Activated CD8-positive, alpha-beta T cell treated with anti-CD3 and anti-CD28 coated beads for 36 hours (primary cell): ENCODE data around the gene CNIH3. TPM values are rescaled to one million over a fixed set of nuclear protein-coding genes. Genes with fewer than 3 reads are reported as not detected.

Experiments used
- ATAC-seq: fragments of 200-7000 bp; cut with Tn5 transposase; one replicate; pipeline ENCODE4 v1.10.0; 2021; ENCODE audit warnings: mild to moderate bottlenecking, moderate library complexity
- CTCF ChIA-PET: fragments of 350-600 bp; sonication (Branson Sonifier 250); formaldehyde crosslinking; loops from one replicate; lab custom pipeline; 2021; ENCODE audit warnings: antibody characterized with exemption; lab: Charles Lee
- POLR2A ChIA-PET: fragments of 350-600 bp; sonication (Branson Sonifier 250); formaldehyde crosslinking; loops from one replicate; lab custom pipeline; 2021; ENCODE audit warnings: antibody characterized with exemption; lab: Charles Lee
- DNase-seq: peaks from one replicate; pipeline ENCODE4 v3.0.0-alpha.2; 2020
- H3K27ac Mint-ChIP-seq: one replicate; pipeline ENCODE4 v1.8.0; 2021; ENCODE audit warnings: mild to moderate bottlenecking, mixed read lengths
- H3K27me3 Mint-ChIP-seq: one replicate; pipeline ENCODE4 v1.8.0; 2021; ENCODE audit warnings: mixed read lengths
- H3K36me3 Mint-ChIP-seq: one replicate; pipeline ENCODE4 v1.8.0; 2021; ENCODE audit warnings: low read depth, mixed read lengths
- H3K4me1 Mint-ChIP-seq: one replicate; pipeline ENCODE4 v1.8.0; 2021; ENCODE audit warnings: low read depth, mixed read lengths
- H3K4me3 Mint-ChIP-seq: one replicate; pipeline ENCODE4 v1.8.0; 2021; ENCODE audit warnings: mild to moderate bottlenecking, moderate library complexity, mixed read lengths
- H3K9me3 Mint-ChIP-seq: one replicate; pipeline ENCODE4 v1.8.0; 2021; ENCODE audit warnings: mixed read lengths
- intact Hi-C: fragments of 100-400 bp; cut with micrococcal nuclease; formaldehyde crosslinking; loops from one replicate; pipeline ENCODE4 v1.10.0; 2022
- total RNA-seq, 2 experiments: library from RNA; stranded (reverse); gene quantifications; one replicate each; pipeline ENCODE4 v1.2.3, GENCODE V29; 2021
- TF ChIP-seq, protein P1 (sequence below): fragments of 200-600 bp; IDR thresholded peaks from one replicate; pipeline ENCODE4 v1.8.0; 2022; ENCODE audit warnings: antibody characterized with exemption, mild to moderate bottlenecking

Gene CNIH3
- total RNA-seq, 2 experiments from 2014 or later, result 1.6 to 2.1 TPM

DNA sequence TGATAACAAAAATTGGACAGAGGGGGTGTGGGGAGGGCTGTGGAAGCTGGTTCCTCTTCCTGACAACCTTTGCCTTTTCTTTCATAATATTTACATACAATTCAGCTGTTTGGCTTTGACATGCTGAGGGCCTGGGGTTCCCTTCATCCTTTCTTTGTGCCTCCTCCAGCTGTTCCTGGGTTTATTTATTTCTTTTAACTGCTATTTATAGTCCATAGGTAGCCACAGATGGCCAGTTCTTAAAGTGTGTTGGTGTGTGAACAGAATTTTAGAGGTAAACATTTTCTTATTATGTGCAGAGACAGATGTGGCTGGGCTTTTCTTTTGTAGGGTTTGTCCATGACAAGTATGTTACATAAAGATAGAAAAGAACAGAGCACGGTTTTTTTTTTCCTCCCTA lies 34.1 kb upstream of the CNIH3 start:
- TF ChIP-seq, protein P1, sequence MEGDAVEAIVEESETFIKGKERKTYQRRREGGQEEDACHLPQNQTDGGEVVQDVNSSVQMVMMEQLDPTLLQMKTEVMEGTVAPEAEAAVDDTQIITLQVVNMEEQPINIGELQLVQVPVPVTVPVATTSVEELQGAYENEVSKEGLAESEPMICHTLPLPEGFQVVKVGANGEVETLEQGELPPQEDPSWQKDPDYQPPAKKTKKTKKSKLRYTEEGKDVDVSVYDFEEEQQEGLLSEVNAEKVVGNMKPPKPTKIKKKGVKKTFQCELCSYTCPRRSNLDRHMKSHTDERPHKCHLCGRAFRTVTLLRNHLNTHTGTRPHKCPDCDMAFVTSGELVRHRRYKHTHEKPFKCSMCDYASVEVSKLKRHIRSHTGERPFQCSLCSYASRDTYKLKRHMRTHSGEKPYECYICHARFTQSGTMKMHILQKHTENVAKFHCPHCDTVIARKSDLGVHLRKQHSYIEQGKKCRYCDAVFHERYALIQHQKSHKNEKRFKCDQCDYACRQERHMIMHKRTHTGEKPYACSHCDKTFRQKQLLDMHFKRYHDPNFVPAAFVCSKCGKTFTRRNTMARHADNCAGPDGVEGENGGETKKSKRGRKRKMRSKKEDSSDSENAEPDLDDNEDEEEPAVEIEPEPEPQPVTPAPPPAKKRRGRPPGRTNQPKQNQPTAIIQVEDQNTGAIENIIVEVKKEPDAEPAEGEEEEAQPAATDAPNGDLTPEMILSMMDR, result no peak
- Mint-ChIP-seq H3K4me1 (no peaks in the 10 kb centered on the region), H3K4me3 (no peak overlapping the region), H3K9me3 (peaks cover 5% of the 10 kb centered on the region), H3K27ac (no peak overlapping the region), H3K36me3 (no peaks in the 10 kb centered on the region), H3K27me3 (no peaks in the 10 kb centered on the region)
- CTCF ChIA-PET, result no interaction called here
- POLR2A ChIA-PET, result no interaction called here
- DNase-seq (no peak), ATAC-seq (no peak)
- intact Hi-C loops, result no loop called here

DNA sequence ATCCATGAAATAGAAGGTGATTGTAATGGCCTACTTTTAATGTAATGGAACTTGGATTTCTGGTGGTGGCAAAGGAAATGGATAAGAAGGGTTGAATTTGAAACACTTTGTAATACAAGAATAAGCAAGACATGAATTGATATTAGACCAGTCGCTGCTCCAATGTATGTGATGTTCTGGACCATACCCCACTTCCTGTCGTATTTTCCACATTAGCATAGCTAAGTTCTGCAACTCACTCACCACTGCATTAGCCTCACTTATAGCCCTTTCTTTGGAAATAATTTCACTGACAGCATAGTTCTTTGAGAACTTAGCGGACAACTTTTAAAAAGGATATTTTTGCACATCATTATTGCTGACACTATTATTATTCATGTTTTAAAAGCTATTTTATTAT lies 32.3 kb upstream of the CNIH3 start:
- no peak for DNase-seq
- Mint-ChIP-seq H3K36me3 (no peaks in the 10 kb centered on the region), H3K27ac (no peak overlapping the region), H3K27me3 (no peaks in the 10 kb centered on the region), H3K9me3 (no peaks in the 10 kb centered on the region), H3K4me1 (no peaks in the 10 kb centered on the region), H3K4me3 (no peak overlapping the region)
- ChIA-PET CTCF (no interaction called here), POLR2A (interaction anchor here (1.2 kb wide), 1 partner anchor 8 kb away, joined by 3 read pairs; no protein-coding TSS in a partner anchor)
- intact Hi-C loops, result no loop called here
- no peak for ATAC-seq
- TF ChIP-seq, protein P1, result no peak

DNA sequence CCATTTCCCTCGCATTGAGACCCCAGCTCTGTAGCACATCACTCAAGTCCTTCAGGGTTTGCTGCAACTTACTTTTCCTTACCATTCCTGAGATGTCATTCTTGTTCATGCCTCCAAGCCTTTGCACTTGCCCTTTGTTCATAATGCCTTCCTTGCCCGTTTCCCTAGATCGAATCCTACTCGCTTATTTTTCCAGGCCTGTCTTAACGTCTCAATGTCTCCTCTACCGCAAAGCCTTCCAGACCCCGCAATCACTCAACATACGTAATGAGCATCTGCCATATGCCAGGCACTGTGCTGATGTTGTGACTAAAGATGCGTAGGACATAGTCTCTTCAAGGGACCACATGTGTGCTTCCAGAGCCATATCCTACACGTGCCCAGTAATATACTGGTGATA lies 31.1 kb upstream of the CNIH3 start:
- H3K27me3 Mint-ChIP-seq, result no peaks in the 10 kb centered on the region
- no peaks in the 10 kb centered on the region for H3K4me1 Mint-ChIP-seq
- TF ChIP-seq, protein P1, result no peak
- POLR2A ChIA-PET, result no interaction called here
- intact Hi-C loops, result no loop called here
- CTCF ChIA-PET, result no interaction called here
- no peak for ATAC-seq
- H3K27ac Mint-ChIP-seq, result no peak overlapping the region
- no peak for DNase-seq
- no peak overlapping the region for H3K4me3 Mint-ChIP-seq
- no peaks in the 10 kb centered on the region for H3K36me3 Mint-ChIP-seq
- no peaks in the 10 kb centered on the region for H3K9me3 Mint-ChIP-seq

DNA sequence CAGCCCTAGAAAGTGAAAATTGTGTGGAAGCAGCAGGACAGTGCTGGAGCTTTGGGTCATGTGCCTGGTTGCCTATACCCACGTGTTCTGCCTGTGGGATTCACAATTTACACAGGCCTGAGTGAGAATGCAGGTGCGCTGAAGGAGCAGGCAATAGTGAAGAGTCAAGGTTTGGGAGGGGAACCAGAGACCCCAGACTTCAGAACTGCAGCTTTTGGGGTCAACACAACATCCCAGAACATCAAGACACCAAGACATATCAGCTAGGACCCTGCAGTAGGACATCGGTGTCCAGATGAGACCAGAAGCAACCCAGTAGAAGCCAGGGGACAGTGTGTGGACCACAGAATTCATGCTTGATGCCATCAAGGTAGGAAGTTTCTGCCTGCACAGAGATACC lies 29.1 kb upstream of the CNIH3 start:
- TF ChIP-seq, protein P1, result no peak
- Mint-ChIP-seq H3K27me3 (no peaks in the 10 kb centered on the region), H3K27ac (no peak overlapping the region), H3K4me1 (no peaks in the 10 kb centered on the region), H3K4me3 (no peak overlapping the region), H3K36me3 (no peaks in the 10 kb centered on the region), H3K9me3 (no peaks in the 10 kb centered on the region)
- intact Hi-C loops, result no loop called here
- POLR2A ChIA-PET, result no interaction called here
- CTCF ChIA-PET, result no interaction called here
- DNase-seq (no peak), ATAC-seq (no peak)

DNA sequence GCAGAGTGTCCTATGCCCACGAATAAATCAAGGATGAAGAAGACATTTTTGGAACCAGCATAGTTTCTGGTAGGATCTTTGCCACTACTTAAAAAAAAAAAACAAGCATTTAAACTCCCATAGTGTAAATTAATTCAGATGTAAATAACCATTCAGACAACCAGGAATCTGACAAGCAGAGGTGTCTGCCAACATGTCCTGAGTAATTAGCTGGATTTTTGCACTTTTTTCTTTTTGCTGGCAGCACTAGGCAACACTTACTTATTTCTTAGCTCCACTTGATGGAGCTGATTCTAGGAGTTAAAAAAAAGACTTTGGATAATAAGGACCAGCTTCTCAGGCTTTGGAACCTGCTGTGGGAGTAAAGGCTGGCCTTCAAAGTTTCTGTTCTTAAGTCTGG lies 27.6 kb upstream of the CNIH3 start:
- DNase-seq, result no peak
- intact Hi-C loops, result no loop called here
- H3K27ac Mint-ChIP-seq, result no peak overlapping the region
- H3K36me3 Mint-ChIP-seq, result no peaks in the 10 kb centered on the region
- H3K4me3 Mint-ChIP-seq, result no peak overlapping the region
- no peaks in the 10 kb centered on the region for H3K27me3 Mint-ChIP-seq
- TF ChIP-seq, protein P1, result no peak
- POLR2A ChIA-PET, result interaction anchor here (0.6 kb wide), 1 partner anchor 8 kb away, joined by 3 read pairs; no protein-coding TSS in a partner anchor
- ATAC-seq, result no peak
- CTCF ChIA-PET, result interaction anchor here (1.8 kb wide), 1 partner anchor 75 kb away, joined by 9 read pairs; no protein-coding TSS in a partner anchor
- no peaks in the 10 kb centered on the region for H3K4me1 Mint-ChIP-seq
- H3K9me3 Mint-ChIP-seq, result no peaks in the 10 kb centered on the region
